ENCODE data around the gene ZNF316. TPM values are rescaled to one million over a fixed set of nuclear protein-coding genes. Genes with fewer than 3 reads are reported as not detected.

The ZNF316 gene
- total RNA-seq, 4 donors from 2014 or later = 11.9 to 27.8 (median 20.4) TPM

- DNase-seq = no peak
- 83 to 88% methylated on average over 7 to 14 of the region's 22 CpGs for WGBS, 2 donors
- H3K27me3 ChIP-seq = no peaks in the 10 kb centered on the region
- peaks cover 43 to 93% (median 49%) of the 10 kb centered on the region in 3 donors for H3K36me3 ChIP-seq
- intact Hi-C loops (cut with DNase I) = no loop called here
- no peak overlapping the region for H3K27ac ChIP-seq
- no peak overlapping the region for H3K4me3 ChIP-seq
- TF ChIP-seq, protein P1, sequence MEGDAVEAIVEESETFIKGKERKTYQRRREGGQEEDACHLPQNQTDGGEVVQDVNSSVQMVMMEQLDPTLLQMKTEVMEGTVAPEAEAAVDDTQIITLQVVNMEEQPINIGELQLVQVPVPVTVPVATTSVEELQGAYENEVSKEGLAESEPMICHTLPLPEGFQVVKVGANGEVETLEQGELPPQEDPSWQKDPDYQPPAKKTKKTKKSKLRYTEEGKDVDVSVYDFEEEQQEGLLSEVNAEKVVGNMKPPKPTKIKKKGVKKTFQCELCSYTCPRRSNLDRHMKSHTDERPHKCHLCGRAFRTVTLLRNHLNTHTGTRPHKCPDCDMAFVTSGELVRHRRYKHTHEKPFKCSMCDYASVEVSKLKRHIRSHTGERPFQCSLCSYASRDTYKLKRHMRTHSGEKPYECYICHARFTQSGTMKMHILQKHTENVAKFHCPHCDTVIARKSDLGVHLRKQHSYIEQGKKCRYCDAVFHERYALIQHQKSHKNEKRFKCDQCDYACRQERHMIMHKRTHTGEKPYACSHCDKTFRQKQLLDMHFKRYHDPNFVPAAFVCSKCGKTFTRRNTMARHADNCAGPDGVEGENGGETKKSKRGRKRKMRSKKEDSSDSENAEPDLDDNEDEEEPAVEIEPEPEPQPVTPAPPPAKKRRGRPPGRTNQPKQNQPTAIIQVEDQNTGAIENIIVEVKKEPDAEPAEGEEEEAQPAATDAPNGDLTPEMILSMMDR (IDR thresholded peaks at IDR 0.05) = no peak
- TF ChIP-seq POLR2A (IDR thresholded peaks at IDR 0.05) = no peak
- H3K9me3 ChIP-seq = no peaks in the 10 kb centered on the region
- H3K4me1 ChIP-seq = peaks cover 6 to 29% (median 17%) of the 10 kb centered on the region in 3 donors
These were observed 5.9 kb downstream of the ZNF316 start for GRCh38 chr7:6642861-6643640.

GRCh38 chr7:6643915-6644625 is 7.0 kb downstream of the ZNF316 start:
- no peak for TF ChIP-seq POLR2A (IDR thresholded peaks at IDR 0.05)
- TF ChIP-seq, protein P1 (IDR thresholded peaks at IDR 0.05) = no peak
- 85 to 95% methylated on average over 12 to 13 of the region's 21 CpGs for WGBS, 2 donors
- intact Hi-C loops (cut with DNase I) = no loop called here
- Histone ChIP-seq H3K9me3 (no peaks in the 10 kb centered on the region), H3K4me3 (no peak overlapping the region), H3K4me1 (peaks cover 0 to 19% (median 7%) of the 10 kb centered on the region in 3 donors), H3K36me3 (peaks cover 43 to 100% (median 49%) of the 10 kb centered on the region in 3 donors), H3K27ac (no peak overlapping the region), H3K27me3 (no peaks in the 10 kb centered on the region)
- DNase-seq = no peak

- intact Hi-C loops (cut with DNase I) = no loop called here
- Histone ChIP-seq H3K4me1 (peaks cover 0 to 12% (median 0%) of the 10 kb centered on the region in 3 donors), H3K9me3 (no peaks in the 10 kb centered on the region), H3K27me3 (no peaks in the 10 kb centered on the region), H3K27ac (no peak overlapping the region), H3K36me3 (peaks cover 43 to 100% (median 49%) of the 10 kb centered on the region in 3 donors), H3K4me3 (no peak overlapping the region)
- TF ChIP-seq, protein P1 (IDR thresholded peaks at IDR 0.05) = no peak
- no peak for TF ChIP-seq POLR2A (IDR thresholded peaks at IDR 0.05)
- no peak for DNase-seq
- 94% methylated on average over 3 of the region's 10 CpGs; no CpG with 5 or more reads in 1 of the 2 donors for WGBS, 2 donors
These were observed 7.6 kb downstream of the ZNF316 start for GRCh38 chr7:6644728-6645127.

- H3K9me3 ChIP-seq = no peaks in the 10 kb centered on the region
- peaks cover 0 to 2% (median 0%) of the 10 kb centered on the region in 3 donors for H3K4me1 ChIP-seq
- H3K4me3 ChIP-seq = no peak overlapping the region
- 70 to 100% methylated on average over 2 of the region's 8 CpGs for WGBS, 2 donors
- TF ChIP-seq POLR2A (IDR thresholded peaks at IDR 0.05) = no peak
- TF ChIP-seq, protein P1 (IDR thresholded peaks at IDR 0.05) = no peak
- peaks cover 36 to 100% (median 50%) of the 10 kb centered on the region in 3 donors for H3K36me3 ChIP-seq
- intact Hi-C loops (cut with DNase I) = no loop called here
- H3K27ac ChIP-seq = no peak overlapping the region
- no peak for DNase-seq
- H3K27me3 ChIP-seq = no peaks in the 10 kb centered on the region
These were observed 9.3 kb downstream of the ZNF316 start for GRCh38 chr7:6646465-6646864.

DNA sequence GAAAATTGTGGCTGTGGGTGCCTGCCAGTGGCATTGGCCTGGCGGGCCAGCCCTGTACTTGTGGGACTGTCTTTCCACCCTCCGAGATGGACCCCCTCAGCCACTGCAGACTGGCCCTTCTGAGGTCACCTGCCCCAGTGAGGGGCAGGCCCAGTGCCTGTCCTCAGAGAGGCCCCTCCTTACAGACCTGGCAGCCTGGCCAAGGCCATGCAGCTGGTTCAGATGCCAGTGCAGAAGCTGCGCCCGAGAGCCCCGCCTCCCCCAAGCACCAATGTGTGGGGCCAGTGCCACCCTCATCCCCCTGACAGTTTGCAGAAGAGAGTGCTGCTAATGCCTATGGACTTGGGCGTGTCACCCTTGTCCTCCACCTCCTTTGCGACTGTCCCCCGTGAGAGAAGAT is 10.0 kb downstream of the ZNF316 start:
- DNase-seq = no peak
- WGBS, 2 donors = 93 to 100% methylated on average over 1 to 2 of the region's 8 CpGs
- Histone ChIP-seq H3K27me3 (no peaks in the 10 kb centered on the region), H3K9me3 (no peaks in the 10 kb centered on the region), H3K27ac (no peak overlapping the region), H3K4me1 (no peaks in the 10 kb centered on the region), H3K36me3 (peaks cover 33 to 100% (median 52%) of the 10 kb centered on the region in 3 donors), H3K4me3 (no peak overlapping the region)
- intact Hi-C loops (cut with DNase I) = no loop called here
- no peak for TF ChIP-seq POLR2A (IDR thresholded peaks at IDR 0.05)
- TF ChIP-seq, protein P1 (IDR thresholded peaks at IDR 0.05) = no peak
